HG03442 (cell line): Measurements from ENCODE around the gene DUS3L.

ENCODE experiments used
- ATAC-seq: cut with Tn5 transposase; IDR thresholded peaks from one replicate; pipeline ENCODE4 v1.9.1; 2021; ENCODE audit warnings: mild to moderate bottlenecking, moderate library complexity; ENCODE audit not compliant: unreplicated experiment

DUS3L gene

GRCh38 chr19:5790559-5791520, at the start of gene DUS3L:
DUS3L (minus strand) TSS chr19:5791163; CDS start chr19:5791141, 22 bp downstream.
- ATAC-seq = peak; percentile 85

GRCh38 chr19:5839065-5840017, 48.4 kb upstream of the DUS3L start, which contains the start of gene FUT6:
FUT6 (minus strand) TSS chr19:5839702; CDS start chr19:5832567, 7,135 bp downstream.
- no peak for ATAC-seq

- no peak for ATAC-seq
Observed at GRCh38 chr19:5838353-5839064, 47.5 kb upstream of the DUS3L start.

- no peak for ATAC-seq
Observed at GRCh38 chr19:5837761-5838352, 46.9 kb upstream of the DUS3L start.

DNA sequence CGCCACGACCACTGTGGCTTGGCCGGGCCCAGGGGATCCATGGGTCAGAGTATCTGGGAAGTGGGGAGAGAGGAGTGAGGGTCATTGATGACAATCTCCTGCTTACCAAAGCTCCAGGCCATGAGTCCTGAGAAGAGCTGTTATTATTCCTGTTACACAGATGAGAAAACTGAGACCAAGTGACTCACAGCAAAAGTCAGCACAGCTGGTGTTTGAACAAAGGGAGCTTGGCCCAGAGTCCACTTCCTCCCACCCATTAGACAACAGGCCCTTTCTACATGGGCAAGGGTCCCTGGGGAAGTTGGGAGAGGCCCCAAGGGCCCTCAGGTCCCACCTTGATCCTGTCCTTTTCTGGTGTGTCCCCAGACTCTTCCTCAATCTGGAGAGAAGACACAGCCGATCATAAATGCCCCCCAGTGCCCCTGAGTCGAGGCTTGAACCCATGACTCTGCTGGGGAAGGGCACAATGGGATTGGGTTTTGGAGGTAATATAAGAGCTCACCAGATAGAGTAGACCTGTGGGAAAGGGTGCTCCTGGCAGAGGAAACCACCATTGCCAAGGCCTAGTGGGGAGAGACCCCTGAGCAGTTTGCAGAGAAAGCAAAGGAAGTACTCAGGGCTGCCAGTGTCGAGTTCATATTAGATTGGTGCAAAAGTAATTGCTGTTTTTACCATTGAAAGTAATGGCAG, 41.7 kb upstream of the DUS3L start:
- ATAC-seq = no peak

GRCh38 chr19:5832061-5832460, 41.1 kb upstream of the DUS3L start:
- ATAC-seq = no peak

DNA sequence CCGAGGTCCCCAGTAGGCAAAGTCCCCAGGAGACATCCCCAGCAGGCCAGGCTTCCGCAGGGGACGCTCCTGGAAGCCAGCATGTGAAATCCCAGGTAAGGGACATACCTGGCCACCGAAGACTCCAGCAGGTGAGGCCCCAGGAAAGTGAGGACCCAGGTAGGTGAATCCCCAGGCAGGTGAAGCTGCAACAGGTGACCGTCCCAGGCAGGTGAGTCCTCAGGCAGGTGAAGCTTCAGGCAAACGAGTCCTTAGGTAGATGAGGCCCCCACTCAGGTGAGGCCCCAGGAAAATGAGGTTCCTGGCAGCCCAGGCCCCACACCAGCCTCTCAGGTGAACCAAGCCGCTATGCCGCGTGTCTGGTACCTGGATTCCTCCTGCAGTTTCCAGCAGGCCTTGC, 40.2 kb upstream of the DUS3L start:
- ATAC-seq = no peak

DNA sequence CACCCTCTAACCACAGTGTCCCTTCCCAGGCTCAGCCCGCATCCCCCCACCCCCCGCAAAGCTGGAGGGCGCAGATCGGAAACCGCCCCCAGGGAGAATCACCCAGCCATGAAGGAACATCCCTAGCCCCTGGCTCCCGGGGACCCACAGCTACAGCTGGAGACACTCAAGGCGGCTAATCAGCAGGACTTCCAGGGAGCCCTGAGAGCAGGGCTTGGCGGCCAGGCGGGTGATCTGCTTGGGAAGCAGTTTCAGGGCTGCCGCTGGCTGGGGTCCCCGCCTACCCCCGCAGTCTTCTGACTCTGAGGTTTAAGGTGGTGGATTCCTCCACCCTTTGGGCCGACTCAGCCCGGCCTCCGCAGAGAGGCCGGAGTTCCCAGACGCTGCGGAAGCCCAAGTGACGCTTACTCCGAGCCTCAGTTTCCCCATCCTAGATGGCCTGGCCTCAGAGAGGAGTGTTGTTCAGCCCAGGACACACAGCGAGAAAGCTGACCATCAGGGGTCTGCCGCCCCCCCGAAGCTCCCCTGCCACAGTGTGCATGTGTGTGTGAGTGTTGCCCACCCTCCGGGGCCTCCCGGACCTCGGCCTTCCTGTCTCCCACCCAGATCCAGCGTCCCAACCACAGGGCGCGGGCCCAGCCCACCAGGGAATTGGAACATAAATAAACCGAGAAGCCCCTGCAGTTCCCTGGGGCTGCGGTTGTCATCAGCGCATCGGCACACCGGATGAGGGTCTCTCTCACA, 38.8 kb upstream of the DUS3L start:
- ATAC-seq = no peak

GRCh38 chr19:5828661-5829566, 38.0 kb upstream of the DUS3L start:
- ATAC-seq = no peak

GRCh38 chr19:5827891-5828660, 37.1 kb upstream of the DUS3L start:
- peak; percentile 72 for ATAC-seq

DNA sequence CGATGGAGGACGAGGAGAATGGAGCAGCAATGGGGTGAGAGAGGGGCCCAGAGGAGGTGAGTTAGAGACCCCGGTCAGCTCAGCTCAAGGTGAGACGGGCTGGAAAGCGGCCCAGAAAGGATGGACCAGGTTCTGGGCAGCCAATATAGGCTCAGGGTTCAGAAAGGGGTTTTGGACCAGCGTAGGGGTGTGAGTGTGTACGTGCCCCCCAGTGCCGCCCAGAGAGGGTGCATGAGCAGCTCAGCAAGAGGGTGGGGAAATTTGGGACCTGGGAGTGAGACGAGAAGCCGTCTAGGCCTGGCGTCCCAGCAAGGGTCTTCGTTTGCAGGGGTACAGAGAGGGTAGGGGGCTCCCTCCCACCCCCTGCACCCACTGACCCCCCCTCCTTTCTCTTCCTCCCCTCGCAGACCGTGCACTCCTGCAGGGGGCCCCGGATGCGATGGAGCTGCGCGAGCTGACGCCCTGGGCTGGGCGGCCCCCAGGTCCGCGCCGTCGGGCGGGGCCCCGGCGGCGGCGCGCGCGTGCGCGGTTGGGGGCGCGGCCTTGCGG, 36.5 kb upstream of the DUS3L start:
- no peak for ATAC-seq

DNA sequence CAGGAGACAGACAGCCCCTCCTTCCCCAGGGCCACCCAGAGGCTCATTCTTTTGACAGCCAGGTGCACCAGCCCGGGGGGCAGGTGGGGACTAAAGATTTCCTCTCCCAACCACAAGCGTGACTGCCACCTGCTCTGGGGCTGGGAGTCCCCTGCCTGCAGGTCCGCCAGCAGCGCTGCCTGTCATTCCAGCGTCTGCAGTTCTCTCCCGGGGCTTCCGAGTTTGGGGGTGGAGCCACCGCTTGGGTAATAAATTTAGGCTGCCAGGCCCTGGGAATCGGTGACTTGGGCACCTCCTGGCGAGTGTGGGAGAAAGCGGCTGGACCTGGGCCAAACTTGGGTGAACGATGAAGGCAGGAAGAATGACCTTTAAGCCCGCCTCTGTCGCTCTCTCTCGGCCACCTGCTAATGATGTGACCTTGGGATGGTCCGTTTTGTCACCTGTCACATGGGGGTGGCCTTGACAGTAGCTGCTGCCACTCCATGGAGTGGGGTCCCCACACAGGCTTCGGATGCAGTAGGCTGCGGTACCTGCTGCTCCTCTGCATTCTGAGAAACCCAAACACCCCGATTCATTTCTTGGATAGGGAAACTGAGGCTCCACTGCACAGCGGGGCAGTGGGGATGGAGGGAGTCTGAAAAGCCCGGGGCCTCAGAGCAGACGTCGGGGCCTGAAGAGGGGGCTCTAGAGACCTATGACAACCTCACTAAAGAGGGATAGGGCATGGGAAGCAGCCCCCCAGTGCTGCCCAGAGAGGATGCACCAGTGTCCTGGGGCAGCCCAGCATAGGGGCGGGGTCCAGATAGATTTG, 35.8 kb upstream of the DUS3L start:
- no peak for ATAC-seq

GRCh38 chr19:5825178-5825577, 34.2 kb upstream of the DUS3L start:
- ATAC-seq = no peak

GRCh38 chr19:5824751-5825150, 33.8 kb upstream of the DUS3L start:
- ATAC-seq = no peak

- no peak for ATAC-seq
Observed at GRCh38 chr19:5823579-5824281, 32.8 kb upstream of the DUS3L start.
